Kidney glomerular epithelial cell (primary cell): ENCODE measurements around the gene GBA3.

Source experiments
- DNase-seq: peaks from one replicate; lab custom pipeline; 2025; lab: John Stamatoyannopoulos, UW

Gene GBA3

DNA sequence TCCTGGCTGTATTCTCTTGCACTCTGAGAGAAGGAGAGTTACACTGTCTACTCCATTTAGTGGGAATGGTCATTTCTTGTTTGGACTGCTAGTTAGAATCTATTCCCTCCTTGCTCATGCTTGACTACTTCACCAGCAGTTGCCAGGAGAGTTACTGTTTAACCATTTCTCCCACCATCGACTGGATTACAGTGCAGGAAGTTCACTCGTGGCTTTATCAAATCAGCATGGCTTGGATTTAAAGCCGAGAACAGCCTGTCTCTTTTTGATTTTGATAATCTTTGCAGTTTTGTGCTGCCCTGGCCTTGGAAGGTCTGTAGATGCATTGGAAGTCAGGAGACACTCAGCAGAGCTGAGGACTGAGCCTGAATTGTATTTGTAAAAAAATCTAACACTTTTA is 3.2 kb downstream of the GBA3 start:
- DNase-seq: peak; percentile 66

DNA sequence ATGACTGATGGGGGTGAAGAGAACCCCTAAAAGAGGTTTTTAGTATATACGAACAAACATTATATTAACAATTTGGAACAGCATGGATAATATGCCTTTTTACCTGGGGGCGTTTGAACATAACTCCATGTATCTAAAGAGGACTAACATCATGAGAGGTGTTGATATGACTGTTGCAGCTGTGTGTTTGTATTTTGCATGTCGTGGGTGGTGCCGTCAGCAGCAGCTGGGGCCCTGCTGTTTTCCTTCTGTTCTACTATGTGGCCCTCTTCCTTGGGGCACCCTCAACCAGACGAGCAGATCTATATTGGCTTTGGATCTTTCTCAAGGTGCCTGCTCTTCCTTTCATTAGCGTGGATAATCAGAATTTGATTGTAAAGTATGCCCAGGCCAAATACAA is 11.2 kb downstream of the GBA3 start:
- no peak for DNase-seq

DNA sequence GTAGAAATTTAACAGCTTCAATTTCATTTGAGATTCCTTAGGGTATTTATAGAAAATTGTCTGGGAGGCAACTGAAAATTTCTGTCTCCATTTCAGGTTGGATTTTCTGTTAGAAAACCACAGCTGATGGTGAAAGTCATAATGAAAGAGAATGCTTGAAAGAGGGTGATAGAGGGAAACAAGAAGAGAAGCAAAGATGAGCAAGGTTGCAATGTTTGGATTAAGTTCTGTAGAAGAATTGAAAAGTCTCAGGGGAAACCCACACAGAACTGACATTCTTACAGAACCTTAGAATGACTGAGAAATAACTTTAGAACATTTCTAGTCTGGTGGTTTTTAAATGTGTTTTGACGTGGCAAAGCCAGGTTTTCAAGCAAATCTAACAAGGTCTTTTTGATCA is 14.7 kb downstream of the GBA3 start:
- no peak for DNase-seq

DNA sequence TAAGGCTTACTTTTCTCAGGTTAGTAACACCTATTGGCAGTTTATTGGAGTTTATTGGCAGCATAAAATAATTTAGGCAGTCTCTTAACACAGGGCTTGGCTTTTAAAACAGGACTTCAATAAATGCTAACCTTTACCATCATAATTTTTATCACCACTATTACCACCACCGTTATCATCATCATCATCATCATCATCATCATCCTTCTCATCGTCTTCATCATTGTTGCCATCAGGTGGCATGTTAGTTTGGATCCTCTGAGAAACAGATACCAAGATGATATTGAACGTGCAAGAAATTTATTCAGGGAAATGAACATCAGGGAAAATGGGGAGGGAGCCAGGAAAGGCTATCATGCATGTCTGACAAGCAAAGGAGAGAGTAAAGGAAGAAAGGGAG is 16.2 kb downstream of the GBA3 start:
- DNase-seq: no peak

DNA sequence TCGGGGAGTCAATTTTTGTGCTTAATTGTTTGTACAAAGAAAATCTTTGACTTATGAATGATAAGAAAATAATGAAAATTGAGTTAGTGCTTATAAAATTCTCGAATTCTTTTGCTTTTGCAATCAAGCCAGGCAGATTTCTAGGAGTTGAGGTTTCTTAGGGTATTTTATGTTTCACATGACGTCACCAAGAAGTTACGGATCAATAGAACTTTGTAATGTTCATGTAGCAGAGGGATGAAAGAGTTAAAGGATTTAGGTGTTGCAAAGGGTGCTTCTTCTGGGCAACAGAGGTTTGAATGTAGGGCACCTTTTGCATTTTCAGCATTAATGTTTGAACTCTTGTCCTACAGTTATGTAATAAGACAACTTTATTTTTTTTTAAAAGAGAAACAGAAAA is 19.4 kb downstream of the GBA3 start:
- no peak for DNase-seq

DNA sequence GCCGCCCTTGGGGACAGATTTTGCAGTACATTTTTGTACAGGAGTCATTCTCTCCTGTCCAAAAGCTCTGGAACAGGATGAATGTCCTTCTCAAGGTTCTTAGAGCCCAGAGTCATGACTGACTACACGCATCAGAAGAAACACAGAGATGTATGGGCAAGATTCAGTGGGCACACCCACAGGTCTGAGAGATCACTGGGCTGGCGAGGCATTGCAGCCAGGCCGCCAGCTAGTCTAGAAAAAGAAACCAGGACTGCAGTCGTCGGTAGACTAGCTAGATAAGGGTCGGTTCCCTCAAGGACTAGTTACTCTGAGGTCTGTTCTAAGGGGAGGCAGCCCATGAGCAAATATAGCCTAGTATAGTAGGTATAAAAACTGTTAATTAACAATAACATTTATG is 19.8 kb downstream of the GBA3 start:
- DNase-seq: no peak

DNA sequence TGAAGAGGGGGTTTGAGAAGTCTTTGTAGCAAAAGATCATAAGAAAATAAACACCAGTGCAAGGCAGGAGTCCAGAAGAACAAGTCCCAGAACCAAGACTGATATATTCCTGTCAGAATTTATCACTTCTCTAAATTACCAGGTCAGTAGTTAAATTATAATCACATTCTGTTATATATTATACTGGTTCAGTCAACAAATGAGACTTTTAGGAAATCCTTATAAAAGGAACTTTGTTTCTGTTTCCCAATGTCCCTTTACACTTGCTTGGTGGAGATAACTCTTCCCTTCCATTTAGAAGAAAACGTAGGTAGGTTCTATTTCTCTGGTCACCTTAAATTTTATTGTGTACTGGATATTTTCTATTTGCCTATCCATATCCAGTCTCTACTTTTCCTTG is 21.1 kb downstream of the GBA3 start:
- no peak for DNase-seq

DNA sequence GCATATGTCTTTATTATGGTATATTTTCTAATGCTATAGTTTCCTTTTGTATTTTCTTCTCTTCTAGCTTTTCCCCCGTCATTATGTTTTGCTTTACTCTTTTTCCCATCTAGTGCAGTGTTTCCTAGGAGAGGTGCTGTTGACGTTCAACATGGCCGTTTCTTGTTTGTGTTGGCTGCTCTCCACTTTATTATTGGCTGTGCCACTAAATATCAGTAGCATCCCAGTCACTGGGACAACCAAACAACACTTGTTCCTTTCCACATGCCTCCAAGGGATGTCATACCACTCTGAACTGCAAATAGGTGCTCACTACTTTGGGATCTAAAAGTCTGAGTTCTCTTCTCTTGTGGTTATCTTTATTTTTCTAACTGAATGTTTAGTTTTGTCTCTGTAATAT is 26.5 kb downstream of the GBA3 start:
- DNase-seq: no peak

DNA sequence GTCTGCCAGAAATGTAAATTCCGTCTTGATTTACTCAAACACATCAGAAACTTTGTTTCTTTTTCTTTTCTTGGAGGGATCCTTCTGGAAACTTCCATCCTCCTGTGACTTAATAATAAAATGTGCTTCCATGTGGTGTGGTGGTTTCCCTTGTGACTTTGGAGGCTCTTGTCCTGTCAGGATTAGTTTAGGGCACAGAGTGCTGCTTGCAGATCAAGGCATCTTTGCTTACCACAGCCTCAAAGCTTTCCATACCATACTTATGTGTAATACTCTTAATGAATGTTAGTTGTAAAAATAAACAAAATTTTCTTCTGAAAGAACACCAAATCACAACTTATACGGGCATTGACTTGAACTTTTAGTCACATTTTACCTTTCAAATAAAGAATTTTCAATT is 27.4 kb downstream of the GBA3 start:
- DNase-seq: no peak

DNA sequence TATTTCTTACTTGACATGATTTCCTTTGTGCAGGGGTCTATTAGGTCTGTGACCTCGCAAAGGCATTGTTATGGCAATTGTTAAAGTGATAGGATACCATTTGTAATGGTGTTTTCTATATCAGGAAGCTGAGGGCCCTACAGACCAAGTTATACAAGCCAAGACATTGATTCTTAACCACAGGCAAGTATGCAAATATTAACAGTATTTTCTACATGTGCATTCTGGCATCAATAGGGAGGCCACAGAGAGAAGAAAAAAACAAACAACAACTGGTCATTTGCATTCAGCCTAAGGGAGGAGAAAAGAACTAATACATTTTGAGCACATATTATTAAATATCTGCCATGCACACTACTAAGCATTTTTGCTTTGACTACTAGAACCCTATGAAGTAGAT is 28.5 kb downstream of the GBA3 start:
- no peak for DNase-seq

DNA sequence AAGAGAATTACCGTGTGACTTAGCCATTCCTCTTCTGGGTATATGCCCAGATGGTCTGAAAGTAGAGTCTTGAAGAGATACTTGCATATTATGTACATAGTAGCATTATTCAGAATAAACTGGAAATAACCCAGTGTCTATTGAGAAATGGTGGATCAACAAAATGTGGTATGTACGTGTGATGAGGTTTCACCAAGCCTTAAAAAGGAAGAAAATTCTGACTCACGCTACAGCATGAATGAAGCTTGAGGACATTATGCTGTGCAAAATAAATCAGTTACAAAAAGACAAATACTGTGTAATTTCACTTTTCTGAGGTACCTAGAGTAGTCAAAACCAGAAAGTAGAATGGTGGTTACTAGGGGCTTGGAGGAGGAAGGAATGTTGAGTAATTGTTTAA is 37.3 kb downstream of the GBA3 start:
- no peak for DNase-seq

DNA sequence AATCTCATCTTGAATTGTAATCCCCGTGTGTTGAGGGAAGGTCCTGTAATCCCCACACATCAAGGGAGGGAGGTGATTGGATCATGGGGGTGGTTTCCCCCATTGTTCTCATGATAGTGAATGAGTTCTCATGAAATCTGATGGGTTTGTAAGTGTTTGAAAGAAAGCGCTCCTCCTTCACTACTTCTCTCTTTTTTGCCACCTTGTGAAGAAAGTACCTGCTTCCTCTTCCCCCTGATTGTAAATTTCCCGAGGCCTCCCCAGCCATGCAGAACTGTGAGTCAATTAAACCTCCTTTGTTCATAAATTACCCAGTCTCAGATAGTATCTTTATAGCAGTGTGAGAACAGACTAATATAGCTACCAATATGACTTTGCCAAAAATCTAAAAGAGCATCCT is 41.1 kb downstream of the GBA3 start:
- no peak for DNase-seq

DNA sequence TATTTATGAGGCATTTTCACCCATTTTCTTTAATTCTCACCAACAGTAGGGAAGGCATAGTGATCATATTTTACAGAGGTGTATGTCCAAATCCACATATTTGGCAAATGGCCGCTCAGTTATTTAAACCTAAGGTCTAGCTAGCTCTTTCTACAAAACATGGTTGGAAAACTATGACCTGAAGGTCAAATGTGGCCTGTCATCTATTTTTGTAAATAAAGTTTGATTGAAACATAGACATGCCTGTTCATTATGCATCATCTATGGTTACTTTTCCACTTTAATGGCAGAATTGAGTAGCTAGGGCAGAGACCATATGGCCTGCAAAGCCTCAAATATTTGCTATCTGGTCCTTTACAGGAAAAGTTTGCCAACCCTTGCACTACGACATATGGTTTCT is 44.2 kb downstream of the GBA3 start:
- DNase-seq: no peak

DNA sequence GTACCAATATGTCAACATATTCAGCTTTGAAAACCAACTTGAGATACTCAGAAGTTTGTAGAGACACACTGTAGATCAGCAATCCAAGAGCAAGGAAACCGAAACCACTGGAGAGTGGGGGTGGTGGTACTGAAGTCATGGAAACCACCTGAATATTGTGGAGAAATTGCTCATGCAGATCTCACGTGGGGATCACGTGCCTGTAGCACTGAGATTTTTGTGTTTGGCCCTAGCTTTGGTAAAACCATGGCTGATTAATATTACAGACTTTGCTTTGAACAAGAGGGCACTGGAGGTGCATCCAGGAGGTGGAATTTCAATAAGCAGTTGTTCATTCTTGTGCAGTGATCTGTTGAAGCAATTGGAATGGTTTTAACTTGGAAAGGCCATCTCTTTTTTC is 47.2 kb downstream of the GBA3 start:
- peak; percentile 89 for DNase-seq

DNA sequence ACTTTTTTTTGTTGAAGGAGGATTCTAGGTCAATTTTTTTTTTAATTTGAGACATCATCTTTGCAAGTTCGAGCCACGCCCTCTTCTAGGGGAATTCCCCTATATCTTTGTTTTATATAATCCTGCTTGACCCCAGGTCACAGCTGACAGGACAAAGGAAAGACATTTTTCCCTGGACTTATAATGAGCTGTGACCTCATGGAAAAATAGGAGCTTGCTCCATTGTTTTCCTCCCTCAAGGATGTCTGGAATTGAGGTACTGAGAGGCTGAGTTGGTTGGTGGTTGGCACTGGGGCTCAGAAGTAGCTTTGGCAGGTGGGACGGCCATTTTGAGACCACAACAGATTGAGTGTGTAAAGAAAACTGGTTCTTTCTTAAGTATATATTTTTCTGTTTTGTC is 49.0 kb downstream of the GBA3 start:
- no peak for DNase-seq

DNA sequence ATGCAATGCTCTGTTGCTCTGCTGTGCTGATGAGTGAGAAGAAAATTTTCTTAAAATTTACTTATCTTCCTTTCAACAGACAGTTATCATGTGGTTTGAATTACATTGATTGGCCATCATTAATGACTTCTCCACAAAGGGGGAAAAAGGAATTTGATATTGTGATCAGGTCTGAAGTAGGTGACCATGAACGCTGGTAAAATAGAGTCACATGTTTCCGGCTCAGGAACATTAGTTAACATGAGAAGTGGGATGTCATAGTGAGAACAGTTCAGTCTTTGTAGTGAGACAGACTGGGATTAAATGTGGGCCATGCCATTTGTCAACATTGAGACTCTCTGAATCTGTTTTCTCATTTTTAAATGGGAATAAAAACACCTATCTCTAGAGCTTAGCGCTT is 50.6 kb downstream of the GBA3 start:
- DNase-seq: no peak

DNA sequence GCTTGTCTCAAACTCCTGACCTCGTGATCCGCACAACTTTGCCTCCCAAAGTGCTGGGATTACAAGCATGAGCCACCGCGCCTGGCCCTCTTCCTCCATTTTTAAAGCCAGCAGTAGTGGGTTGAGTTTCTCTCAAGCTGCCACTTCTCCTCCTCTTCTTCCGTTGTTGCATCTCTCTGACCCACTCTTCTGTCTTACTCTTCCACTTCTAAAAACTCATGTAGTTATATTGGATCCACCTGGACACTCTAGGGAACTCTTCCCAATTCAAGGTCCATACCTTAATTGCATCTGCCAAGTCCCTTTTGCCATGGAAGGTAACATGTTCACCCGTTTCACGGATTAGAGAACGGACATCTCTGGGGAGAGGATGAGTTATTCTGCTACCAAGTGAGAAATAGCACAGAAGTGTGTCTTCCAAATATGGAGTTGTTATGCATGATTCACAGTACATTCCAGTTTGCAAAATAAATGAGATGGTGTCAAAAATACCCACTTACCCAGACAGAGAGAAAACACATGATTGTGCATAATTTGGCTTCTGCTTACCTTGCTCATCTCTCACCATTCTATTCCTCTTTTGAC is 51.8 kb downstream of the GBA3 start:
- DNase-seq: peak; percentile 24

DNA sequence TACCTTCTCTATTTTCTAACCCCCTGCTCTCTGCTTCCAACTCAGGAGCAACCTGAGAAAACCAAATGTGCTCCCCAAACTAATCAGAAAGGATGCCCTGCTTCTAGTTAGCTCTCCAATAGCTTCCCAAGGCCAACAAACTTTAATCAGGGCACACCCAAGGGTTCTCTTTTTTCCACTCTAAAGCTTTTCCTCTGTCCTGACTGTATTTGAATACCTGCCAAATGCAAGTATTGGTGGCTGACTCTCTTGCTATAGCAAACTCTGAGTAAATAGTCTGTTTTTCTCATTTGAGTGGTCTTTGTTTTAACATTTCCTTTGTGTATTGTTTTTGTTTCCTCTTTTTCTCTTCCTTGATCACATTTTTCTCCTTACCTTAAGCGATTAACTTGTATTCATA is 52.5 kb downstream of the GBA3 start:
- no peak for DNase-seq

DNA sequence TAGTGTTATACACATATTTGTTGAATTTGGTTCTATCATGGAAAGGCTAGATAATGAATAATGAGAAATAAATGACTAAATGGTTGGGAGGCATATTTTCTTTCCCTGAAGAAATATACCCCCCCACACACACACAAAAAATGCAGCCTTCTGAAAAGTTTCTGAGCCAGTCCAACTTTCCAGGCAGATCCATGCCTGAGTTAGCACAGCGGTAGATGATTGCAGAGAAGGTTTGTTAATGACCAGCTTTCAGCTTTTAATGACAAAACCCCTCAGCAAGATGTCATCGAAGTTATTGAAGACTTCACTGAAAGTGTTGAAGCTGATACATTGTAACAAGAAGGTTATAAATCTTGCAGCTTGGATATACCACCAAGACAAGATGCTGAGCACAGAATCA is 61.4 kb downstream of the GBA3 start:
- peak; percentile 93 for DNase-seq

DNA sequence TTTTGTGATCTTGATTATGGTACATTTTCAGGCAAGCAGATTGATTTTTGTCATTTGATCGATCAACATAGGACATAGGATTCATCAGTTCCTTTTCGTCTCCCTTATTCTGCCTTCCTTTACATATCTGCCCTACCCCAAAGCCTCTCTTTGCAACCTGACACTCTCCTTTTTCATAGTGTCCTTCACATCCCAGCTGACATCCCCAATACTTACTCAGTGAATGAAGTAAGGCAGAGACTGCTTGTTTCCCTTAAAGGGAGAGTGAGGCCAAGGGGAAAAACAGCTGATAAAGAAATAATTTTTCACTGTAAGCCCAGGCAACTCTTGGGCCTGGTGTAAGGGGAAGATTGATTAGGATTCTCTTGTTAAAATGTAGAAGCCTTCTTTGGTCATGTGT is 69.8 kb downstream of the GBA3 start:
- no peak for DNase-seq

DNA sequence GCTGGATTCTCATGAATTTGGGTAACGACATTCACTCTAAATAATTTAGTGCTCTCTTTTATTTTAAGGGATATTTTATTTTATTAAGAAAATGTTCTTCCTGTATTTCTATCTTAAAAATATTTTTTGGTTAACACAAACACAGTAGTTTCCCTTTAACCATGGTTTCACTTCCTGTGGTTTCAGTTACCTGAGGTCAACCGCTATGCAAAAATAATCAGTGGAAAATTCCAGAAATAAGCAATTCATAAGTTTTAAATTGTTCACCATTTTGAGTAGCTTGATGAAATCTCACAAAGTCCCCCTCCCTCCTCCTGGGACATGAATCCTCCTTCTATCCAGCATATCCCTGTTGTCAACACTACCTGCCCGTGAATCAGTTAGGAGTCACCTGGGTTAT is 71.4 kb downstream of the GBA3 start:
- no peak for DNase-seq

DNA sequence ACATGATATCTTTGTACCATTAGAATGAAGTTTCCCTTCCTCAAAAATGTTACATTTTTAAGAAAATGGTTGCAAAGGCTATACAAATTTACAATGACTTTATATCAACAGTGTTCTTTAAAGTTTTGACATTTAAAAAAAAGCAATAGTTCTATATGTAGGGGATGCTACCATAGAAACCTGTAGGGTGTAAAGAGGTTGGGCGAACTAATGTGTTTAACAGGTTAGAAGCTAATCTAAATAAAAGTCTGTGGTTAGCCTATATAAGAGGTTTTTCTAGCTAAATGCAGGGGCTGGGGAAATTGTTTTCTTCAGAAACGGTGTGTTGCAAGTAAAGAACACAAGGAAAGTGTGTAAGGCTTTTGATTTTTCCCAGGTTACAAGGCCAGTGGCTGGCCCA is 73.3 kb downstream of the GBA3 start:
- DNase-seq: no peak

DNA sequence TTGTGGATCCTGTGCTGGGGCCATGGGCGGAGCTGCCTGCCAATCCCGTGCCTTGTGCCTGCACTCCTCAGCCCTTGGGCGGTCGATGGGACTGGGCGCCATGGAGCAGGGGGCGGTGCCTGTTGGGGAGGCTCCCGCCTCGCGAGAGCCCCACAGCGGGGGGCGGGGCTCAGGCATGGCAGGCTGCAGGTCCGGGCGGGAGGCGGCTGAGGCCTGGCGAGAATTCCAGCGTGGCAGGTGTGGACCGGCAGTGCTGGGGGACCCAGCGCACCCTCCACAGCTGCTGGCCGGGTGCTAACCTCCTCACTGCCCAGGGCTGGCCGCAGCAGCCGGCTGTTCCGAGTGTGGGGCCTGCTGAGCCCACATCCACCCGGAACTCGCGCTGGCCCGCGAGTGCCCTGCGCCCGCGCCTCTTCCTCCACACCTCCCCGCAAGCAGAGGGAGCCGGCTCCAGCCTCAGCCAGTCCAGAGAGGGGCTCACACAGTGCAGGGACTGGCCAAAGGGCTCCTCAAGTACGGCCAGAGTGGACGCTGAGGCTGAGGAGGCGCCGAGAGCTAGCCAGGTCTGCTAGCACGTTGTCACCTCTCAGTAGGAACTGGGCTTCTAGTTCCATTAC is 85.9 kb downstream of the GBA3 start:
- no peak for DNase-seq

DNA sequence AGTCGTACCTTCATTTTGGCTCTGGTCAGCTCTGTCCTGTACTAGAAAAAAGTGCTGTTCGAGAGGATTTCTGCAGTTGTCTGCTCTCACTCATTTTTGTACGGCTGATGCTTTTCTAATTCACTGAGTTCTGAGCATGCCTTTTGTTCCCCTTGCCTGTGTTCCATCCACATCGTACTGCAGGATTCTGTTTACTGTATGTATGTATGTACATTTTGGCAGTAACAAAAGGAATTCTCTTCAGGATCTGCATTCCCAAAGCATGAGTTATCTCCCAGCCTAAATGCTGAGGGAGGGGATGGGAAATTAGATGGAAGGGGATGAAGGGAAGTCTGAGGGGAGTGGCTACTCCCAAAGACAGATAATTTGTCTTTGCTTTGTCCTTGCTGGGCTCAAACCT is 87.6 kb downstream of the GBA3 start:
- DNase-seq: no peak

DNA sequence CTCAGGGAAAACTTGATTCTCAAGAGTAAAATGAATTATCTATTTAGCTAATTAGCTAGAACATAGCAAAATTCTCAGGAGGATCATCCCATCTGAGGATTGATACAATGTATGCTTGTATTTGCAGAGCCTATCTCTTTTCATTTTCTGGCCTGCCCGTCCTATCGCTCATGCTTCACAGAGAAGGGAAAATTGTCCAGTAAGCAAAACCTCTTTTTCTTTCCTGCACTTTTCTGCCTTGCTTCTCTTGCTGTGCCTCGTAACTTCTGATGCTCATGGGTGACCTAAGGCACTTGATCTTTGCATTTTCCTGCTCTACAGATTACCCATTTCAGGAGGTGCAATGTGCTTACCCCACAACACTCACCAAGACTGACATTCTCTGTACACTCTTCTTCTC is 88.1 kb downstream of the GBA3 start:
- DNase-seq: no peak
